ENCODE data around the gene SLC12A7.

The SLC12A7 gene

DNA sequence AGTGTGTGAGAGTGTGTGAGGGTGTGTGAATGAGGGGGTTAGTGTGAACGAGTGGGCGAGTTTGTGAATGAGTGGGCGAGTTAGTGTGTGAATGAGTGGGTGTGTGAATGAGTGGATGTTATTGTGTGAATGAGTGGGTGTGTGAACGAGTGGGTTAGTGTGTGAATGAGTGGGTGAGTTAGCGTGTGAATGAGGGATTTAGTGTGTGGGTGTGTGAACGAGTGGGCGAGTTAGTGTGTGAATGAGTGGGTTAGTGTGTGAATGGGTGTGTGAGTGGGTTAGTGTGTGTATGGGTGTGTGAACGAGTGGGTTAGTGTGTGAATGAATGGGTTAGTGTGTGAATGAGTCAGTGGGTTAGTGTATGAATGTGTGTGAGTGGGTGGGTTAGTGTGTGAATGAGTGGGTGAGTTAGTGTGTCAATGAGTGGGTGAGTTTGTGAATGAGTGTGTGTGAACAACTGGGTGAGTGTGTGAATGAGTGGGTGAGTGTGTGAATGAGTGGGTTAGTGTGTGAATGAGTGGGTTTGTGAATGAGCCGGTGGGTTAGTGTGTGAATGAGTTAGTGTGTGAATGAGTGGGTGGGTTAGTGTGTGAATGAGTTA is 65.8 kb downstream of the SLC12A7 start:
- no peak for DNase-seq

- DNase-seq = no peak
These were observed 67.7 kb downstream of the SLC12A7 start for GRCh38 chr5:1044117-1044516.

- no peak for DNase-seq
These were observed 68.5 kb downstream of the SLC12A7 start for GRCh38 chr5:1043327-1043726.

- no peak for DNase-seq
These were observed 69.2 kb downstream of the SLC12A7 start for GRCh38 chr5:1042626-1043025.

- no peak for DNase-seq
These were observed 70.4 kb downstream of the SLC12A7 start for GRCh38 chr5:1041225-1042143.

DNA sequence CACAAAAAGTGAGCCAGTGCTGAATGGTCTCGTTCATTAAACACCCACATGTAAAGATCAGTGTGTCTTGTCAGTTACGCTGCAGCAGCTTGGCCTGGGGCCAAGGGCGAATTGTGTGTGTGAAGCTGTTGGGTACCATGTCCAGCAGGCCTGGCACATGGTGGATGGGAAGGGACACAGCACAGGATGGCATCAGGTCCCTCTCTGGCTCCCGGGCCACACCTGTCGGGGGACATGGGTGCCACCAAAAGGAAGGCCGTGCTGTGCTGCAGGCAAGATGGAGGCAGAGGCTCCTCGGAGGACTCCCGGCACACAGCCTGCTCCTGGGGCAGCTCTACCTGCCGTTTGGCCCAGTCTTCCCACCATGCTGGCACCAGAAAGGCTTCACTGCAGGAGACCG is 71.3 kb downstream of the SLC12A7 start:
- no peak for DNase-seq

DNA sequence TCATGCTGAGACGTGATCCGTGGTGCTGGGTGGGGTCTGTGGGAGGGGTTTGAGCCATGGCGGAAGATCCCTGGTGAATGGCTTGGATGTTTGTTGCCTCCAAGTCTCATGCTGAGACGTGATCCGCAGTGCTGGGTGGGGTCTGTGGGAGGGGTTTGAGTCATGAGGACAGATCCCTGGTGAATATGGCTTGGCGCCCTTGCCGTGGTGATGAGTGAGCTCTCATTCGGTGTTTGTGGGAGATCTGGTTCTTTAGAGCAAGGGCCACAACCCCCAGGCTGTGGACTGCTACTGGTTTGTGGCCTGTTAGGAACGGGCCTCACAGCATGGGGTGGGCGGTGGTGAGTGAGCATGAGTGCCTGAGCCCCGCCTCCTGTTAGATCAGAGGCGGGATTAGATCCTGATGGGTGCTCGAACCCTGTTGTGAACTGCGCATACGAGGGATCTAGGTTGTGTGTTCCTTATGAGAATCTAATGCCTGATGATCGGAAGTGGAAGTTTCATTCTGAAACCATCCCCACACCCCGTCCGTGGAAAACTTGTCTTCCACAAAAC is 72.1 kb downstream of the SLC12A7 start:
- no peak for DNase-seq

- no peak for DNase-seq
These were observed 72.7 kb downstream of the SLC12A7 start for GRCh38 chr5:1039210-1039548.

DNA sequence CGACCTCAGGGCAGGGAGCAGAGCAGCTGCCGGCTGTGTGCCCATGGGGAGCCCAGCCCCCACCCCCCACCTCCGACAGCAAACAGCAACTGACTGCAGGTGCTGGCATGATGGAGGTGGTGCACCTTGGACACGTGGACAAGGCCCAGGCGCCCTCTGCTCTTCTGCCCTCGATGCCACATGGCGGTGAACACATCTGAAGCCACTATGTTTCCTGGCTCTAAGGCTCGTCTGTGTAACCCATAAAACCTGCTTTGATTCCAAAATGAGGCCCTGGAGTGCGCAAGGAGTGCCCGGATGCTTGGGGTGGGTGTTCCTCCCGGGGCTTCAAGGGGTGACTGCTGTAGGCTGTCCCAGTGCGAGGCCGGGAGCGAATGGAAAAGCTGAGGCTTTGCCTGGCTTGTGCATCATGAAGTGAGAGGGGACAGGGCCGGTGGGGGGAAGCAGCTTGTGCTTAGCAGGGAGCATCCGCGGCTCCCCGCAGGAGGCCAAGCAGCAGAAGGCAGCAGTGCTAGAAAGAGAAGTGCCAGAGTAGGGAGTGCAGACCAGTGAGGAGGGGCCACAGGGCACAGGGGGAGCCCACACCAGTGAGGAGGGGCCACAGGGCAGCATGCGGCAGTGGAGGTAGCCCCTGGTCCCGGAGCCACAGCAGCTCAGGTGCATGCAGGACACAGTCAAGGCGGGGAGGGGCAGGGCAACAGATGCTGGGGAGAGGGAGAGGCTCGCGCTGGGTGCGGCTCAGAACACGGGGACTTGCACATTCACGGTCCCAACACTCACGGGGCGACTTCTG is 73.2 kb downstream of the SLC12A7 start:
- DNase-seq = no peak

- DNase-seq = no peak
These were observed 74.0 kb downstream of the SLC12A7 start for GRCh38 chr5:1037671-1038416.

DNA sequence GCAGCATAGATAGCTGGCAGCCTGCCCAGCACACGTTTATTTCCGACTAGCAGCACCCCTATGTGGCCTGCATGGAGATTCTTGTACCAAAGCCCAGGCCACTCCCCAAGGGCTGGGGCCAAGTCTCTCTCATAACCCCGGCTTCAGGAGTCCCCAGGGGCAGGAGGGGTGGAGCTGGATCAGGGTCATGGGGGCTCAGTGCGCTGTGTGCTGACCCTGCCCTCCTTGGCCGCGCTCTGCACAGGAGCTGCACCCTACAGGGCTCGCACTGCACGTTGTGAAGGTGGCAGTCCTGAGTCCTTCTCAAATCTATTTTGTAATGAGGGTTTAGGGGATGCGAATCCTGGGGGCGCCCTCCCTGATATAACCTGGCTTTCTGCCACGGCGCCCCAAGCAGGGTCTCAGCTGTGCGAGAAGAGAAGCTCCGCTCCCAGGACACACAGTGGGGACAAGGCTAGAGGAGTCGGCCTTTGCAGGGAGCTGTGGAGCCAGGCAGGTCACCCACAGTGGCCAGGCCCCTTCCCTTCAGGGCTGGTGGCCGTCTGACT is 74.7 kb downstream of the SLC12A7 start:
- DNase-seq = no peak

- DNase-seq = no peak
These were observed 75.2 kb downstream of the SLC12A7 start for GRCh38 chr5:1036504-1037122.

DNA sequence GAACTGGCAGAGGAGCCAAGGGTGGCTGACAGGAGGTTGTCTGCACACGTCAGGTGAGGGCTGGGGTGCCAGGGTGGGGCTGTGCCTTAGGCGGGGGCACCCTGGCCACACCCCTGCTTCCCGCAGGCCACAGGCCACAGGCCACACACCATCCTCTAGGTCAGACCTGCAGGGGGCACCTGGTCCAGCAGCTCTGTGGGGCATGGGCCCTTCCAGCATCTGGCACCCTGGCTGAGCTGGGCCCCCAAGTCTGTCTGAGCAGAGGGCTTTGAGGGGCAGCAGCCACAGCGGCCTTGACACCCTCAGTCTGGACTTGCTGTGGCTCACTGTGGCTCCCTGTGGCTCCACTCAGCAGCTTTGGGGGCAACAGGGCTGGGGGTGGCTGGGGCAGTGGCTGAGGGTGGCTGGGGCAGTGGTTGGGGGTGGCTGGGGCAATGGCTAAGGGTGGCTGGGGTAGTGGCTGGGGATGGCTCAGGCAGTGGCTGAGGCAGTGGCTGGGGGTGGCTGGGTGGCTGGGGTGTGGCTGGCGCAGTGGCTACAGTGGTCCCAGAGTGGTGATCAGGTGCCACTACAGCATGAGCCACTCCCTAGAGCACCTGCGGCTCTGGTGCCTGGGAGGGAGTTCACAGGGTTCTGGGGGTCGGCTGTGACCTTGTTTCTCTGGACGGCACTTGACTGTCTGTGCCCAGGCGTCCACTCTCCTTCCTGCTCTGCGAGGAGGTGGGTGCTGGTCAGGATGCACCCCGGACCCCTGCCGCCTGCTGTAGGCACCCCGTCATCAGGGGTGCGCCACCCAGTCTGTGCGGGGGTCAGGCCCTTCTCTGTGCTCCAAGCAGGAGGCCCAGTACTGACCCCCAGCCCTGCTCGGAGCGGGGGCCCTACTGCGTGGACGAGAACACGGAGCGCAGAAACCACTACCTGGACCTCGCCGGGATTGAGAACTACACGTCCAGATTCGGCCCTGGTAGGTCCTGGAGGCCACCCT is 76.2 kb downstream of the SLC12A7 start:
- DNase-seq = no peak

DNA sequence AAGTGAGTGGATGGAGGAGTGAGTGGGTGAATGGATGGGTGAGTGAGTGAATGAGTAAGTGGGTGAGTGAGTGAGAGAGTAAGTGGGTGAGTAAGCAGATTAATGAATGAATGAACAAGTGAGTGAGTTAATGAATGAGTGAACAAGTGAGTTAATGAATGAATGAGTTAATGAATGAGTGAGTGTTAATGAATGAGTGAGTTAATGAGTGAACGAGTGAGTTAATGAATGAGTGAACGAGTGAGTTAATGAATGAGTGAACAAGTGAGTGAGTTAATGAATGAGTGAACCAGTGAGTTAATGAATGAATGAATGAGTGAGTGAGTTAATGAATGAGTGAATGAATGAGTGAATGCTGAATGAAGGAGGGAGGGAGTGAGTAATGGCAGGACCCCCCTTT is 76.9 kb downstream of the SLC12A7 start:
- no peak for DNase-seq

GRCh38 chr5:1034421-1034905 is 77.4 kb downstream of the SLC12A7 start:
- no peak for DNase-seq

GRCh38 chr5:1033606-1034420 is 78.0 kb downstream of the SLC12A7 start:
- DNase-seq = no peak

GRCh38 chr5:1033178-1033577 is 78.7 kb downstream of the SLC12A7 start:
- no peak for DNase-seq

DNA sequence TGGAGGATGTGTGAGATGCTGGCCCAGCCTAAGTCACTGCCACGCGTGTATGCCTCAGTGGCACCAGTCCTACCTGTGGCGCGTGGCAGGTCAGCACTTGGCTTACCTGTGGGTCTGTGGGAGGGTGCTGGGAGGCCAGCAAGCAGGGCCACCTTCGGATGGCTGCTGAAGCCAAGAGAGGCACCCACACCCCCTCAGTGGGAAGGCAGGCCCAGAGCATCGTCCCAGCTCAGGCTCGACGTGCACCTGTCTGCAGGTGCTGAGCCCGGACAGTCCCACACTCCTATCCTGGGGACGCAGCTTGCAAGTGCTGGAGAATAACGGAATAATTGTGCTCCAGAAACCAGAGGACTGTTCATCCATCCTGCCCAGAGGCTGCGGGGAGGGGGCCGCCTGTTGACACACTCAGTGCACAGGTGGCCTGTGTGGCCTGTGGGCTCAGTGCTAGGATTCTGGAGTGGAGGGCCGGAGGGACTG is 79.3 kb downstream of the SLC12A7 start:
- DNase-seq = no peak

DNA sequence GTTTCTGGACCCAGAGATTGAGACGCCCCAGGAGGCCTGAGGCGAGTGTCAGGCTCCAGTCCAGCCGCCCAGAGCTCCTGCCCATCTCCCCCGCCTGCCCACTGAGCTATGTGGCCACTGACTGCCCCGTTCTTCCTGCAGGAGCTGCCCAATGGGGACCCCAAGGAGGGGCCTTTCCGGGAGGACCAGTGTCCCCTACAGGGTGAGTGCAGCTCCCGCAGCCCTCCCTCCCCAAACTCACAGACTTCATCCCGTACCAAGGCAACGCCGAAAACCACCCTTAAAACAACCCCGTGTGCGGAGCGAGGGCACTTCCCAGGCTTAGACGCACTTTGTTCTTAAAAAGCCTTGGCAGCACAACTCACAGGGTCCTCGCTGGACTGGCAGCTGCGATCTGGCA is 79.9 kb downstream of the SLC12A7 start:
- DNase-seq = no peak

Measured in fibroblast of skin of right quadriceps (primary cell).